Measurements from ENCODE around the gene RCBTB1.

The RCBTB1 gene

DNA sequence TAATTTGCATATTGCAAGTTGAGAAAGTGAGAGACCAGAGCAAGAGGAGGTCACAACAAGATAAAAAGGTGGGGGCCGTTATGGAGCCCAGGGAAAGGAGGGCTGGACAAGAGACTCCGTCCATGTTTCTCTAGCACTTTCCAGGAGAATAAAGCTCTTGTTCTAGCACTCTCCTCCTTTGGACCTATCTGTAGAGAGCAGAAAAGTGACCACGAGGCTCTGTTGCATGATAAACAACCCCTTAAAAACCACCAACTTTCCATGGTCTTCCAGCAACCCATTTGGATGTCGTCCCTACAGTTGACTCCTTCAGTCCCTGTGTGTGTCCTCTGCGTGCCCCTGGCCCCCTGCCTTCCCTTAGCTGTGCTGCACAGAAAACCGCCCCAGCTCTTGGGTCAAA lies 38.9 kb upstream of the RCBTB1 start:
- no peak overlapping the region for H3K4me3 ChIP-seq (ENCODE audit: low read depth, low read length)
- no peaks in the 10 kb centered on the region for H3K4me1 ChIP-seq (ENCODE audit: control insufficient read depth, insufficient read depth, low read length)
- CTCF ChIA-PET, result no interaction called here
- POLR2A ChIA-PET, result no interaction called here
- H3K9me3 ChIP-seq (ENCODE audit: control insufficient read depth, insufficient read depth, low read depth, low read length), result no peaks in the 10 kb centered on the region
- TF ChIP-seq, protein P1, sequence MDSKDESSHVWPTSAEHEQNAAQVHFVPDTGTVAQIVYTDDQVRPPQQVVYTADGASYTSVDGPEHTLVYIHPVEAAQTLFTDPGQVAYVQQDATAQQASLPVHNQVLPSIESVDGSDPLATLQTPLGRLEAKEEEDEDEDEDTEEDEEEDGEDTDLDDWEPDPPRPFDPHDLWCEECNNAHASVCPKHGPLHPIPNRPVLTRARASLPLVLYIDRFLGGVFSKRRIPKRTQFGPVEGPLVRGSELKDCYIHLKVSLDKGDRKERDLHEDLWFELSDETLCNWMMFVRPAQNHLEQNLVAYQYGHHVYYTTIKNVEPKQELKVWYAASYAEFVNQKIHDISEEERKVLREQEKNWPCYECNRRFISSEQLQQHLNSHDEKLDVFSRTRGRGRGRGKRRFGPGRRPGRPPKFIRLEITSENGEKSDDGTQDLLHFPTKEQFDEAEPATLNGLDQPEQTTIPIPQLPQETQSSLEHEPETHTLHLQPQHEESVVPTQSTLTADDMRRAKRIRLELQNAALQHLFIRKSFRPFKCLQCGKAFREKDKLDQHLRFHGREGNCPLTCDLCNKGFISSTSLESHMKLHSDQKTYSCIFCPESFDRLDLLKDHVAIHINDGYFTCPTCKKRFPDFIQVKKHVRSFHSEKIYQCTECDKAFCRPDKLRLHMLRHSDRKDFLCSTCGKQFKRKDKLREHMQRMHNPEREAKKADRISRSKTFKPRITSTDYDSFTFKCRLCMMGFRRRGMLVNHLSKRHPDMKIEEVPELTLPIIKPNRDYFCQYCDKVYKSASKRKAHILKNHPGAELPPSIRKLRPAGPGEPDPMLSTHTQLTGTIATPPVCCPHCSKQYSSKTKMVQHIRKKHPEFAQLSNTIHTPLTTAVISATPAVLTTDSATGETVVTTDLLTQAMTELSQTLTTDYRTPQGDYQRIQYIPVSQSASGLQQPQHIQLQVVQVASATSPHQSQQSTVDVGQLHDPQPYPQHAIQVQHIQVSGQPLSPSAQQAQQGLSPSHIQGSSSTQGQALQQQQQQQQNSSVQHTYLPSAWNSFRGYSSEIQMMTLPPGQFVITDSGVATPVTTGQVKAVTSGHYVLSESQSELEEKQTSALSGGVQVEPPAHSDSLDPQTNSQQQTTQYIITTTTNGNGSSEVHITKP (tag by site-specific recombination; IDR thresholded peaks at IDR 0.05), result no peak
- TF ChIP-seq, protein P2, sequence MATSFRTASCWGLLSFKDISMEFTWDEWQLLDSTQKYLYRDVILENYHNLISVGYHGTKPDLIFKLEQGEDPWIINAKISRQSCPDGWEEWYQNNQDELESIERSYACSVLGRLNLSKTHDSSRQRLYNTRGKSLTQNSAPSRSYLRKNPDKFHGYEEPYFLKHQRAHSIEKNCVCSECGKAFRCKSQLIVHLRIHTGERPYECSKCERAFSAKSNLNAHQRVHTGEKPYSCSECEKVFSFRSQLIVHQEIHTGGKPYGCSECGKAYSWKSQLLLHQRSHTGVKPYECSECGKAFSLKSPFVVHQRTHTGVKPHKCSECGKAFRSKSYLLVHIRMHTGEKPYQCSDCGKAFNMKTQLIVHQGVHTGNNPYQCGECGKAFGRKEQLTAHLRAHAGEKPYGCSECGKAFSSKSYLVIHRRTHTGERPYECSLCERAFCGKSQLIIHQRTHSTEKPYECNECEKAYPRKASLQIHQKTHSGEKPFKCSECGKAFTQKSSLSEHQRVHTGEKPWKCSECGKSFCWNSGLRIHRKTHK (tag by site-specific recombination; IDR thresholded peaks at IDR 0.05), result no peak
- TF ChIP-seq ZNF707 (tag by site-specific recombination; IDR thresholded peaks at IDR 0.05), result no peak
- TF ChIP-seq ZNF302 (tag by site-specific recombination; IDR thresholded peaks at IDR 0.05; ENCODE audit: low read depth), result no peak
- TF ChIP-seq ZNF670 (tag by site-specific recombination; IDR thresholded peaks at IDR 0.05; ENCODE audit: low read depth), result no peak
- no peaks in the 10 kb centered on the region for H3K36me3 ChIP-seq (ENCODE audit: control insufficient read depth in 2 of 2, insufficient read depth in 1 of 2, low read length in 2 of 2)
- H3K27ac ChIP-seq (ENCODE audit: extremely low read depth, low read depth, low read length), result no peak overlapping the region

DNA sequence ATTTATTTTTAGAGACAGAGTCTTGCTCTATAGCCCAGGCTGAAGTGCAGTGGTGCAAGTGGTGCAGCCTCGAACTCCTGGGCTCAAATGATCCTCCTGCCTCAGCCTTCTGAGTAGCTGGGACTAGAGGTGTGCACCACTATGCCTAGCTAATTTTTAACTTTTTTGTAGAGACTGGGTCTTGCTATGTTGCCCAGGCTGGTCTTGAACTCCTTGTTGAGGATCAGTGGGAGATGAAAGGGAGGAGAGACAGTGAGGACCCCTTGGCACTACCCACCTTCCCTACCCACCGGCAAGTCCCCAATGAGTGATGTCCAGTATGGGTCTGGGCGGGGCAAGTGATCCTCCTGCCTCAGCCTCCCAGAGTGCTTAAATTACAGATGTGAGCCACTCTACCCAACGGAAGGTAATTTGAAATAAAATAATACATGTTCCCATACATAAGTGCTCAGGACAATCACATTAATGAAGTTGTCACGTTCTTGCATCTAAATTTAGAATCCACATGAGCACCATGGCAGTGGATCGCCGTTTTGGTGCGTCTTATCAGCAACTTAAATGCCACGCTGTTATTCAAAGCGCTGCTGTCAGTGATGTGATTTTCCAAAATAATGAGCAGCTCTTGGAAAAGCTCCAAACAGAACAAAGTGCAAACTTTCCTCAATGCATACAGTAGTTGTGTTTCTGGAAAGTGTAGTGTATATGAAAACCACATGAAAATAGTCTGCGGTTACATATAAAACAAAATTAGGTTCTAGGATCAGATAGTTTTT lies 37.0 kb upstream of the RCBTB1 start:
- H3K4me3 ChIP-seq (ENCODE audit: low read depth, low read length), result no peak overlapping the region
- no peak overlapping the region for H3K27ac ChIP-seq (ENCODE audit: extremely low read depth, low read depth, low read length)
- TF ChIP-seq YY2 (tag by site-specific recombination; IDR thresholded peaks at IDR 0.05) (no peak), ZNF391 (tag by site-specific recombination; IDR thresholded peaks at IDR 0.05; ENCODE audit: borderline replicate concordance, low read depth) (no peak), ZNF121 (tag by site-specific recombination; IDR thresholded peaks at IDR 0.05) (peak; percentile 88)
- TF ChIP-seq, protein P3, sequence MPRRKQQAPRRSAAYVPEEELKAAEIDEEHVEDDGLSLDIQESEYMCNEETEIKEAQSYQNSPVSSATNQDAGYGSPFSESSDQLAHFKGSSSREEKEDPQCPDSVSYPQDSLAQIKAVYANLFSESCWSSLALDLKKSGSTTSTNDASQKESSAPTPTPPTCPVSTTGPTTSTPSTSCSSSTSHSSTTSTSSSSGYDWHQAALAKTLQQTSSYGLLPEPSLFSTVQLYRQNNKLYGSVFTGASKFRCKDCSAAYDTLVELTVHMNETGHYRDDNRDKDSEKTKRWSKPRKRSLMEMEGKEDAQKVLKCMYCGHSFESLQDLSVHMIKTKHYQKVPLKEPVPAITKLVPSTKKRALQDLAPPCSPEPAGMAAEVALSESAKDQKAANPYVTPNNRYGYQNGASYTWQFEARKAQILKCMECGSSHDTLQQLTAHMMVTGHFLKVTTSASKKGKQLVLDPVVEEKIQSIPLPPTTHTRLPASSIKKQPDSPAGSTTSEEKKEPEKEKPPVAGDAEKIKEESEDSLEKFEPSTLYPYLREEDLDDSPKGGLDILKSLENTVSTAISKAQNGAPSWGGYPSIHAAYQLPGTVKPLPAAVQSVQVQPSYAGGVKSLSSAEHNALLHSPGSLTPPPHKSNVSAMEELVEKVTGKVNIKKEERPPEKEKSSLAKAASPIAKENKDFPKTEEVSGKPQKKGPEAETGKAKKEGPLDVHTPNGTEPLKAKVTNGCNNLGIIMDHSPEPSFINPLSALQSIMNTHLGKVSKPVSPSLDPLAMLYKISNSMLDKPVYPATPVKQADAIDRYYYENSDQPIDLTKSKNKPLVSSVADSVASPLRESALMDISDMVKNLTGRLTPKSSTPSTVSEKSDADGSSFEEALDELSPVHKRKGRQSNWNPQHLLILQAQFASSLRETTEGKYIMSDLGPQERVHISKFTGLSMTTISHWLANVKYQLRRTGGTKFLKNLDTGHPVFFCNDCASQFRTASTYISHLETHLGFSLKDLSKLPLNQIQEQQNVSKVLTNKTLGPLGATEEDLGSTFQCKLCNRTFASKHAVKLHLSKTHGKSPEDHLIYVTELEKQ (tag by site-specific recombination; IDR thresholded peaks at IDR 0.05; ENCODE audit: borderline replicate concordance), result no peak
- TF ChIP-seq, protein P4, sequence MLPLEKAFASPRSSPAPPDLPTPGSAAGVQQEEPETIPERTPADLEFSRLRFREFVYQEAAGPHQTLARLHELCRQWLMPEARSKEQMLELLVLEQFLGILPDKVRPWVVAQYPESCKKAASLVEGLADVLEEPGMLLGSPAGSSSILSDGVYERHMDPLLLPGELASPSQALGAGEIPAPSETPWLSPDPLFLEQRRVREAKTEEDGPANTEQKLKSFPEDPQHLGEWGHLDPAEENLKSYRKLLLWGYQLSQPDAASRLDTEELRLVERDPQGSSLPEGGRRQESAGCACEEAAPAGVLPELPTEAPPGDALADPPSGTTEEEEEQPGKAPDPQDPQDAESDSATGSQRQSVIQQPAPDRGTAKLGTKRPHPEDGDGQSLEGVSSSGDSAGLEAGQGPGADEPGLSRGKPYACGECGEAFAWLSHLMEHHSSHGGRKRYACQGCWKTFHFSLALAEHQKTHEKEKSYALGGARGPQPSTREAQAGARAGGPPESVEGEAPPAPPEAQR (tag by site-specific recombination; IDR thresholded peaks at IDR 0.05), result no peak
- ChIA-PET POLR2A (no interaction called here), CTCF (interaction anchor here (0.6 kb wide), 1 partner anchor 17 kb away, joined by 3 read pairs; no protein-coding TSS in a partner anchor)
- no peaks in the 10 kb centered on the region for H3K4me1 ChIP-seq (ENCODE audit: control insufficient read depth, insufficient read depth, low read length)
- H3K36me3 ChIP-seq (ENCODE audit: control insufficient read depth in 2 of 2, insufficient read depth in 1 of 2, low read length in 2 of 2), result no peaks in the 10 kb centered on the region
- H3K9me3 ChIP-seq (ENCODE audit: control insufficient read depth, insufficient read depth, low read depth, low read length), result no peaks in the 10 kb centered on the region

All from HEK293 (cell line).